Activated naive CD8-positive, alpha-beta T cell treated with anti-CD3 and anti-CD28 coated beads, Interleukin-2, amount 50 U/mL, for 24 hours (primary cell): ENCODE measurements around the gene AIRE.
"Not testable (repeated sequence)": the region's sequence is repeated elsewhere in the genome, so short reads cannot be mapped to it uniquely, and the experiment has no call there.

ENCODE experiments used
- ATAC-seq: fragments of 150-1000 bp; cut with Tn5 transposase; one replicate; pipeline ENCODE4 v1.10.0; 2021
- DNase-seq: peaks from one replicate; pipeline ENCODE4 v3.0.0; 2021
- H3K27ac Mint-ChIP-seq: one replicate; pipeline ENCODE4 v1.8.0; 2021; ENCODE audit warnings: mild to moderate bottlenecking, mixed read lengths
- H3K27me3 Mint-ChIP-seq: one replicate; pipeline ENCODE4 v1.8.0; 2021; ENCODE audit warnings: mixed read lengths
- H3K36me3 Mint-ChIP-seq: one replicate; pipeline ENCODE4 v1.8.0; 2021; ENCODE audit warnings: low read depth, mixed read lengths
- H3K4me1 Mint-ChIP-seq: one replicate; pipeline ENCODE4 v1.8.0; 2021; ENCODE audit warnings: mixed read lengths
- H3K4me3 Mint-ChIP-seq: one replicate; pipeline ENCODE4 v1.8.0; 2021; ENCODE audit warnings: mild to moderate bottlenecking, moderate library complexity, mixed read lengths
- H3K9me3 Mint-ChIP-seq: one replicate; pipeline ENCODE4 v1.8.0; 2021; ENCODE audit warnings: mixed read lengths

Gene AIRE

GRCh38 chr21:44282370-44282769 is 3.3 kb upstream of the AIRE start:
- DNase-seq (no peak), ATAC-seq (no peak)
- H3K4me3 Mint-ChIP-seq: no peak overlapping the region
- H3K9me3 Mint-ChIP-seq: no peaks in the 10 kb centered on the region
- no peaks in the 10 kb centered on the region for H3K36me3 Mint-ChIP-seq
- H3K27me3 Mint-ChIP-seq: no peaks in the 10 kb centered on the region
- H3K27ac Mint-ChIP-seq: no peak overlapping the region
- H3K4me1 Mint-ChIP-seq: no peaks in the 10 kb centered on the region

DNA sequence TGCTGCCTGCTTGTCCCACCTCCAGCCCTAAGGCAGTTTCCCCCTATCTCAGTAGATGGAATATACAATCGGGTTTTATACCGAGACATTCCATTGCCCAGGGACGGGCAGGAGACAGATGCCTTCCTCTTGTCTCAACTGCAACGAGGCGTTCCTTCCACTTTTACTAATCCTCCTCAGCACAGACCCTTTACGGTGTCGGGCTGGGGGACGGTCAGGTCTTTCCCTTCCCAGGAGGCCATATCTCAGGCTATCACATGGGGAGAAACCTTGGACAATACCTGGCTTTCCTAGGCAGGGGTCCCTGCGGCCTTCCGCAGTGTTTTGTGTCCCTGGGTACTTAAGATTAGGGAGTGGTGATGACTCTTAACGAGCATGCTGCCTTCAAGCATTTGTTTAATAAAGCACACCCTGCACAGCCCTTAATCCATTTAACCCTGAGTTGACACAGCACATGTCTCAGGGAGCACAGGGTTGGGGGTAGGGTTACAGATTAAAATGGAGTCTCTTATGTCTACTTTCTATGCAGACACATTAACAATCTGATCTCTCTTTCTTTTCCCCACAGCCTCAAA is 2.4 kb upstream of the AIRE start:
- not testable (repeated sequence) for DNase-seq, H3K9me3 Mint-ChIP-seq, H3K4me3 Mint-ChIP-seq, H3K4me1 Mint-ChIP-seq, H3K27me3 Mint-ChIP-seq, H3K27ac Mint-ChIP-seq, H3K36me3 Mint-ChIP-seq, ATAC-seq

- H3K36me3 Mint-ChIP-seq: no peaks in the 10 kb centered on the region
- ATAC-seq: no peak
- no peaks in the 10 kb centered on the region for H3K9me3 Mint-ChIP-seq
- no peak for DNase-seq
- no peaks in the 10 kb centered on the region for H3K4me1 Mint-ChIP-seq
- H3K27me3 Mint-ChIP-seq: no peaks in the 10 kb centered on the region
- no peak overlapping the region for H3K27ac Mint-ChIP-seq
- no peak overlapping the region for H3K4me3 Mint-ChIP-seq
Observed at GRCh38 chr21:44283948-44284347, 1.7 kb upstream of the AIRE start.

GRCh38 chr21:44286086-44286715 is 525 bp downstream of the AIRE start:
- H3K4me3 Mint-ChIP-seq: no peak overlapping the region
- no peaks in the 10 kb centered on the region for H3K36me3 Mint-ChIP-seq
- ATAC-seq (no peak), DNase-seq (no peak)
- H3K27ac Mint-ChIP-seq: no peak overlapping the region
- no peaks in the 10 kb centered on the region for H3K27me3 Mint-ChIP-seq
- H3K9me3 Mint-ChIP-seq: no peaks in the 10 kb centered on the region
- no peaks in the 10 kb centered on the region for H3K4me1 Mint-ChIP-seq

- ATAC-seq: no peak
- H3K27me3 Mint-ChIP-seq: no peaks in the 10 kb centered on the region
- no peaks in the 10 kb centered on the region for H3K9me3 Mint-ChIP-seq
- H3K36me3 Mint-ChIP-seq: no peaks in the 10 kb centered on the region
- H3K4me3 Mint-ChIP-seq: no peak overlapping the region
- no peaks in the 10 kb centered on the region for H3K4me1 Mint-ChIP-seq
- no peak for DNase-seq
- no peak overlapping the region for H3K27ac Mint-ChIP-seq
Observed at GRCh38 chr21:44286716-44287632, 1.3 kb downstream of the AIRE start.

DNA sequence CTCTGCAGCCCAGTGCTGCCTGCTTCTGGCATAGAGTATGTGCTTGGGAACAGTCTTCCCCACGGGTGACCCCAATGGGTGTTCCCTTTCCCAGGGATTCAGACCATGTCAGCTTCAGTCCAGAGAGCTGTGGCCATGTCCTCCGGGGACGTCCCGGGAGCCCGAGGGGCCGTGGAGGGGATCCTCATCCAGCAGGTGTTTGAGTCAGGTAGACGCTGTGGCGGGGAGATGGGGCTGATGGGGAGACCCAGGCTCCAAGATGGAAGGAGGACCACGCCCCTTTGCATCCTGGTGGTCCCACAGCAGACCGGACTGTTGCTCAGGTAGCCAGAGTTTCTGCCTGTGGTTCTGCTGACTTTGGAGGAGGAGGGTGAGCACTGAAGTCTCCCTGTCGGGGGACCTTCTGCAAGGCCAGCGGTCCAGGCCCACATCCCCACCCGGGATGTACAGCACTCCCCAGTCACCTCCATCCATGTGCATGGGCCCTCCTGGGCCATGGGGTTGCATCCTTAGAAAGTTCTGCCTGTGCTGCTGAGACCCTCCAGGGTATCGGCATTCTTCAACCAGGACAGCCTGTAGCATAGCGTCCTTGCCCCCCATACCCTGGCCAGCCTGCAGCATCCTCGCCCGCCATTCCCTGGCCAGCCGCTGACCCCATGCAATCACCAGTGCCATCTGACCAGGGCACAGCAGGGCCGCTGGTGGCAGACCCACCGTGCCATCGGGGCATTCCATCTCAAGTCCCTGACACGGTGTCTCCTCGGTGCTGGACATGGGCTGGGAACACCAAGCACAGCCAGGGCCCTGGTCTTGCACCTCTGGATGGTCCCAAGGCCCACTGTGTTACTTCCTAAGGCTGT is 2.8 kb downstream of the AIRE start:
- Mint-ChIP-seq H3K4me3 (no peak overlapping the region), H3K27ac (no peak overlapping the region), H3K4me1 (peaks cover 2% of the 10 kb centered on the region), H3K27me3 (no peaks in the 10 kb centered on the region), H3K36me3 (no peaks in the 10 kb centered on the region), H3K9me3 (no peaks in the 10 kb centered on the region)
- DNase-seq (no peak), ATAC-seq (no peak)

- DNase-seq (no peak), ATAC-seq (no peak)
- Mint-ChIP-seq H3K36me3 (no peaks in the 10 kb centered on the region), H3K4me1 (peaks cover 2% of the 10 kb centered on the region), H3K4me3 (no peak overlapping the region), H3K27me3 (no peaks in the 10 kb centered on the region), H3K27ac (no peak overlapping the region), H3K9me3 (no peaks in the 10 kb centered on the region)
Observed at GRCh38 chr21:44289381-44290010, 3.8 kb downstream of the AIRE start.

DNA sequence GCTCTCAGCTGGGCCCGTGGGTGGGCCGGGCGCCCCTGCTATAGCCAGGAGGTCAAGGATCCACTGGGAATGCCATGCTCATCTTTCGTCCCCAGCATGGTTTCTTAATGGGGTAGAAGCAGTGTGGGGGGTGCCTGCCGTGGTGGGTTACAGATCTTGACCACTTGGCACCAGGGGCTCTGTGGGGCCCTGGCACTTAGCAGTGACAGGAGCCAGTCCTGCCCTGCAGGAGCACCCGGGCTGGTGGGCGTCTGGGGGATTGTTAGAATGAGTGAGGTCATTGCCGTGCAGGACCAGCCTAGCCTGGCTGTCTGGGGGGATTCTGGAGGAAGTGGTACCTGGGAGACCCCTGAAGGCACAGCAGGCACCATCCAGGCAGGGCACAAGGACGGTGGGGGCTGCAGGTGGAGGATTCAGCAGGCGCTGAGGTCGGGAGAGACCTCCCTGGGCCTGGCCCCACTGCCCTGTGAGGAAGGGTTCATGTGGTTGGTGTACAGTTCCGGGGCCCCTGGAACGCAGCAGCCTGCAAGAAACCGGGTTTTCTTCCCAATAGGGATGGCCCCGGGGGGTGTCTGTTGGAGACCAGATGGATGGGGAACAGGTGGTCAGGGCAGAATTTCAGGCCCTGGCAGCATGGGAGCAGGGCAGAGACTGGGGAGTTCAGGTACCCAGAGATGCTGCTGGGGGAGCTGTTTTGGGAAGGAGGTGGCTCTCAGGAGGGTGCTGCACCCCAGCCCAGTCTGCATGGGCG is 4.8 kb downstream of the AIRE start:
- no peaks in the 10 kb centered on the region for H3K36me3 Mint-ChIP-seq
- no peak overlapping the region for H3K27ac Mint-ChIP-seq
- H3K9me3 Mint-ChIP-seq: no peaks in the 10 kb centered on the region
- no peak for ATAC-seq
- DNase-seq: no peak
- H3K27me3 Mint-ChIP-seq: no peaks in the 10 kb centered on the region
- no peak overlapping the region for H3K4me3 Mint-ChIP-seq
- peaks cover 6% of the 10 kb centered on the region for H3K4me1 Mint-ChIP-seq

DNA sequence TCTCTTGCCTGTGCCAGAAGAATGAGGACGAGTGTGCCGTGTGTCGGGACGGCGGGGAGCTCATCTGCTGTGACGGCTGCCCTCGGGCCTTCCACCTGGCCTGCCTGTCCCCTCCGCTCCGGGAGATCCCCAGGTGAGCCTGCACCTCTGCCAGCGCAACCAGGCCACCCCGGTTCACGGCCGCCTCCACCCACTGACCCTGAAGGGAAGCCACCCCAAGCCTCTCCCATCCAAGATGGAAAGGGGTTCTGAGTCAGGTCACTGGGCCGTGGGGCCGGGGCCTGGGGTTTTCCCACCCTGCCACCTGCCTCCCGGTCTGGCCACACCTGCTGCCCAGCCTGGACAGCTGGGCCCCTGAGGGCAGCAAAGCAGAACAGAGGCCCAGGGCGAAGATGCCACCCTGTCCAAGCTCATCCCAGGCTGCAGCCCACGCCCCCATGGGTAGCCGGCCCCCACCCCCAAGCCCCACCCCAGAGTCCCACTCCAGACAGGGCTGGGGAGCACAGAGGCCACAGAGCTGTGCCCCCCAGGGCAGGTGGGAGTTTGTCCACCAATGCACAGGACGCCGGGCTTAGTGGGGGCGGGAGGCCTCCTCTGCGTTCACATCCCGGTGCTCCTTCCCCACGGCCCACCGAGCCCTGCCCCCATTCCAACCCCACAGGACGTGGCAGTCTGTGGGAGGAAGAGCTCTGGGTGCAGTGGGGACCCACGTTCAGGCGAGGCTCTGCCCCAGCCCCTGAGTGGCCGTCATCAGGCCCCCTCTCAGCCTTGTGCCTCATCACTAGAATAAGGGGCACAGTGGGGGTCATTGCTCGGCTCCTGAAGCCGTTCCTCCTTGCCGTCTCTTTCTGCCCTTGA is 5.6 kb downstream of the AIRE start:
- no peak overlapping the region for H3K4me3 Mint-ChIP-seq
- H3K27me3 Mint-ChIP-seq: no peaks in the 10 kb centered on the region
- no peak for ATAC-seq
- no peaks in the 10 kb centered on the region for H3K36me3 Mint-ChIP-seq
- no peak for DNase-seq
- H3K4me1 Mint-ChIP-seq: peaks cover 6% of the 10 kb centered on the region
- no peak overlapping the region for H3K27ac Mint-ChIP-seq
- no peaks in the 10 kb centered on the region for H3K9me3 Mint-ChIP-seq

GRCh38 chr21:44291936-44292811 is 6.5 kb downstream of the AIRE start:
- Mint-ChIP-seq H3K9me3 (no peaks in the 10 kb centered on the region), H3K27ac (no peak overlapping the region), H3K27me3 (no peaks in the 10 kb centered on the region), H3K36me3 (no peaks in the 10 kb centered on the region), H3K4me1 (peaks cover 6% of the 10 kb centered on the region), H3K4me3 (no peak overlapping the region)
- DNase-seq (no peak), ATAC-seq (no peak)

DNA sequence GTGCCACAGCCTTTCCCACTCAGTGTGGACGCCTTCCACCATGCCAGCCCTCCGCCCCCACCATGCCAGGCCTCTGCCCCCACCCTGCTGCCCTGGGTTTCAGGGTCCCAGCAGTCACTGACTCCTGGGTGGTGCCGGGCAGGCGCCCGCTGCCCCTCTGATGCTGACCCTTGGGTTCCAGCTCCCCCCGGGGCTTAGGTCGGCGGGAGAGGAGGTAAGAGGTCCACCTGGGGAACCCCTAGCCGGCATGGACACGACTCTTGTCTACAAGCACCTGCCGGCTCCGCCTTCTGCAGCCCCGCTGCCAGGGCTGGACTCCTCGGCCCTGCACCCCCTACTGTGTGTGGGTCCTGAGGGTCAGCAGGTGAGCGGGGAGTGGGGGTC is 7.1 kb downstream of the AIRE start:
- Mint-ChIP-seq H3K4me3 (no peak overlapping the region), H3K9me3 (no peaks in the 10 kb centered on the region), H3K27ac (no peak overlapping the region), H3K36me3 (no peaks in the 10 kb centered on the region), H3K27me3 (no peaks in the 10 kb centered on the region), H3K4me1 (peaks cover 13% of the 10 kb centered on the region)
- ATAC-seq (no peak), DNase-seq (no peak)

- Mint-ChIP-seq H3K9me3 (no peaks in the 10 kb centered on the region), H3K27me3 (no peaks in the 10 kb centered on the region), H3K4me1 (peaks cover 22% of the 10 kb centered on the region), H3K4me3 (no peak overlapping the region), H3K27ac (no peak overlapping the region), H3K36me3 (no peaks in the 10 kb centered on the region)
- ATAC-seq (no peak), DNase-seq (no peak)
Observed at GRCh38 chr21:44293551-44294231, 8.0 kb downstream of the AIRE start.
